ENCODE measurements around the gene DSP.

The DSP gene, protein sequence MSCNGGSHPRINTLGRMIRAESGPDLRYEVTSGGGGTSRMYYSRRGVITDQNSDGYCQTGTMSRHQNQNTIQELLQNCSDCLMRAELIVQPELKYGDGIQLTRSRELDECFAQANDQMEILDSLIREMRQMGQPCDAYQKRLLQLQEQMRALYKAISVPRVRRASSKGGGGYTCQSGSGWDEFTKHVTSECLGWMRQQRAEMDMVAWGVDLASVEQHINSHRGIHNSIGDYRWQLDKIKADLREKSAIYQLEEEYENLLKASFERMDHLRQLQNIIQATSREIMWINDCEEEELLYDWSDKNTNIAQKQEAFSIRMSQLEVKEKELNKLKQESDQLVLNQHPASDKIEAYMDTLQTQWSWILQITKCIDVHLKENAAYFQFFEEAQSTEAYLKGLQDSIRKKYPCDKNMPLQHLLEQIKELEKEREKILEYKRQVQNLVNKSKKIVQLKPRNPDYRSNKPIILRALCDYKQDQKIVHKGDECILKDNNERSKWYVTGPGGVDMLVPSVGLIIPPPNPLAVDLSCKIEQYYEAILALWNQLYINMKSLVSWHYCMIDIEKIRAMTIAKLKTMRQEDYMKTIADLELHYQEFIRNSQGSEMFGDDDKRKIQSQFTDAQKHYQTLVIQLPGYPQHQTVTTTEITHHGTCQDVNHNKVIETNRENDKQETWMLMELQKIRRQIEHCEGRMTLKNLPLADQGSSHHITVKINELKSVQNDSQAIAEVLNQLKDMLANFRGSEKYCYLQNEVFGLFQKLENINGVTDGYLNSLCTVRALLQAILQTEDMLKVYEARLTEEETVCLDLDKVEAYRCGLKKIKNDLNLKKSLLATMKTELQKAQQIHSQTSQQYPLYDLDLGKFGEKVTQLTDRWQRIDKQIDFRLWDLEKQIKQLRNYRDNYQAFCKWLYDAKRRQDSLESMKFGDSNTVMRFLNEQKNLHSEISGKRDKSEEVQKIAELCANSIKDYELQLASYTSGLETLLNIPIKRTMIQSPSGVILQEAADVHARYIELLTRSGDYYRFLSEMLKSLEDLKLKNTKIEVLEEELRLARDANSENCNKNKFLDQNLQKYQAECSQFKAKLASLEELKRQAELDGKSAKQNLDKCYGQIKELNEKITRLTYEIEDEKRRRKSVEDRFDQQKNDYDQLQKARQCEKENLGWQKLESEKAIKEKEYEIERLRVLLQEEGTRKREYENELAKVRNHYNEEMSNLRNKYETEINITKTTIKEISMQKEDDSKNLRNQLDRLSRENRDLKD (N-terminal part only)

DNA sequence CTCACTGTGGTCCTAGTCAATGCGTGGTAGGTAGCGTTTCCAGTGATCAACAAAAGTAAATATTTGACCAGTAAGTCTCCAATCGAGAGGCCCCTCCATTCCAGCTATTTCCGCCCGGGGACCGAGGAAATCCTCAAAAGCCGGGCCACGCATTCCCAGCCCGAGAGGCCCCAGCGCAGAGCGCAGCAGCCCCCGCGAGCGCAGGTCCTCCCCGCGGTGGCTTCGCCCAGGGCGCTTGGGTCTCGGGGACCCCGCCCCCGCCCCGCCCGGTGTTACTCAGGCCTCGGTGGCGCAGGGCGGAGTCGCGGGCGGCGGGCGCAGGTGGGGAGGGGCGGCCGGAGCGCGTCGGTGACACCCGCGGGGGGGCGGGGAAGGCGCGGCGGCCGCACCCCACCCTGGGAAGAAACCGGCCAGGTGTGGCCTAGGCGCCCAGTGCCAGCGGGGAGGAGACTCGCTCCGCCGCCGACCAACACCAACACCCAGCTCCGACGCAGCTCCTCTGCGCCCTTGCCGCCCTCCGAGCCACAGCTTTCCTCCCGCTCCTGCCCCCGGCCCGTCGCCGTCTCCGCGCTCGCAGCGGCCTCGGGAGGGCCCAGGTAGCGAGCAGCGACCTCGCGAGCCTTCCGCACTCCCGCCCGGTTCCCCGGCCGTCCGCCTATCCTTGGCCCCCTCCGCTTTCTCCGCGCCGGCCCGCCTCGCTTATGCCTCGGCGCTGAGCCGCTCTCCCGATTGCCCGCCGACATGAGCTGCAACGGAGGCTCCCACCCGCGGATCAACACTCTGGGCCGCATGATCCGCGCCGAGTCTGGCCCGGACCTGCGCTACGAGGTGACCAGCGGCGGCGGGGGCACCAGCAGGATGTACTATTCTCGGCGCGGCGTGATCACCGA lies at the start of gene DSP:
Gene DSP (plus strand): TSS at position 497 of the 890 bp plus-strand sequence. CDS start 245 bp downstream, at position 742.
- H3K4me3 ChIP-seq (ENCODE audit: low read depth, low read length): peak within 1 kb of the TSS; percentile 82
- TF ChIP-seq, protein P1, sequence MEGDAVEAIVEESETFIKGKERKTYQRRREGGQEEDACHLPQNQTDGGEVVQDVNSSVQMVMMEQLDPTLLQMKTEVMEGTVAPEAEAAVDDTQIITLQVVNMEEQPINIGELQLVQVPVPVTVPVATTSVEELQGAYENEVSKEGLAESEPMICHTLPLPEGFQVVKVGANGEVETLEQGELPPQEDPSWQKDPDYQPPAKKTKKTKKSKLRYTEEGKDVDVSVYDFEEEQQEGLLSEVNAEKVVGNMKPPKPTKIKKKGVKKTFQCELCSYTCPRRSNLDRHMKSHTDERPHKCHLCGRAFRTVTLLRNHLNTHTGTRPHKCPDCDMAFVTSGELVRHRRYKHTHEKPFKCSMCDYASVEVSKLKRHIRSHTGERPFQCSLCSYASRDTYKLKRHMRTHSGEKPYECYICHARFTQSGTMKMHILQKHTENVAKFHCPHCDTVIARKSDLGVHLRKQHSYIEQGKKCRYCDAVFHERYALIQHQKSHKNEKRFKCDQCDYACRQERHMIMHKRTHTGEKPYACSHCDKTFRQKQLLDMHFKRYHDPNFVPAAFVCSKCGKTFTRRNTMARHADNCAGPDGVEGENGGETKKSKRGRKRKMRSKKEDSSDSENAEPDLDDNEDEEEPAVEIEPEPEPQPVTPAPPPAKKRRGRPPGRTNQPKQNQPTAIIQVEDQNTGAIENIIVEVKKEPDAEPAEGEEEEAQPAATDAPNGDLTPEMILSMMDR (IDR thresholded peaks at IDR 0.05; ENCODE audit: insufficient read depth, low read length, missing control alignments): no peak
- ChIA-PET CTCF (no interaction called here), POLR2A (interaction anchor here (0.7 to 2.2 kb wide), 8 partner anchors 10 to 152 kb away, joined by 3 to 10 read pairs (median 4); partner anchors contain the start of genes CAGE1, RIOK1 and SNRNP48)
- no peak for DNase-seq (ENCODE audit: low read depth, low spot score)

DNA sequence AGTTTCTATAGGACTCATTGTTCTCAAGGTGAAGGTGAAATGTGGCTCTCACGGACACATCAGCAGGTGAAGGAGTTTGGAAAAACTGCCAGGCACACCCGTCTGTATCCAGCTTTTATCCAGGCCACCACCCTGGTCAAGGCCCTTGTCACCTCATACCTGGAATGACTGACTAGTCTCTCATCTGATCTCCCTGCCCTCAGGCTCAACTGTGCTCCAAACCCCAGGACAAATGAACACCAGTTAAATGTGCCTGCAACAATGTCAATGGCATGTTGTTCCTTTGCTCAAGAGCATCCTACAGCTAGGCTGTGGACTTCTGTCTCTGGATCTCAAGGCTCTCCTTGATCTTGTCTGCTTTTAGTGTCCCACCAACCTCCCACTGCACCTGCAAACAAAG lies 47.6 kb upstream of the DSP start:
- DNase-seq (ENCODE audit: low read depth, low spot score): no peak
- TF ChIP-seq, protein P1 (IDR thresholded peaks at IDR 0.05; ENCODE audit: insufficient read depth, low read length, missing control alignments): no peak
- ChIA-PET POLR2A (no interaction called here), CTCF (no interaction called here)
- H3K4me3 ChIP-seq (ENCODE audit: low read depth, low read length): no peak overlapping the region

DNA sequence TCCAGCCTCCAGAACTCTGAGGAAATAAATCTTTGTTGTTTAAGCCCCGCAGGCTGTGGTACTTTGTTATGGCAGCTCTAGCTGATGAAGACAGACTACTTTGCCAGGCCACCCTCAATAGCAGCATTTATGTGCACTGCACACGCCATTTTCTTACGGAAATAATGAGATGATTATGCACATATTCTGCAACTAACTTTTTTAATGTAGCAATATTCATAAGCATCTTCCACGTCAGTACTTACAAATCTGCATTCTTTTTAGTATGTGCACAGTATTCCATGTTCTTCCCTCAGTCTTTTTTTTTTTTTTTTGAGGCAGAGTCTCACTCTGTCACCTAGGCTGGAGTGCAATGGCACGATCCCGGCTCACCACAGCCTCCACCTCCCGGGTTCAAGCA lies 46.8 kb upstream of the DSP start:
- ChIA-PET CTCF (interaction anchor here (1.3 kb wide), 1 partner anchor 10 kb away, joined by 4 read pairs; no protein-coding TSS in a partner anchor), POLR2A (no interaction called here)
- TF ChIP-seq, protein P1 (IDR thresholded peaks at IDR 0.05; ENCODE audit: insufficient read depth, low read length, missing control alignments): no peak
- no peak overlapping the region for H3K4me3 ChIP-seq (ENCODE audit: low read depth, low read length)
- no peak for DNase-seq (ENCODE audit: low read depth, low spot score)

DNA sequence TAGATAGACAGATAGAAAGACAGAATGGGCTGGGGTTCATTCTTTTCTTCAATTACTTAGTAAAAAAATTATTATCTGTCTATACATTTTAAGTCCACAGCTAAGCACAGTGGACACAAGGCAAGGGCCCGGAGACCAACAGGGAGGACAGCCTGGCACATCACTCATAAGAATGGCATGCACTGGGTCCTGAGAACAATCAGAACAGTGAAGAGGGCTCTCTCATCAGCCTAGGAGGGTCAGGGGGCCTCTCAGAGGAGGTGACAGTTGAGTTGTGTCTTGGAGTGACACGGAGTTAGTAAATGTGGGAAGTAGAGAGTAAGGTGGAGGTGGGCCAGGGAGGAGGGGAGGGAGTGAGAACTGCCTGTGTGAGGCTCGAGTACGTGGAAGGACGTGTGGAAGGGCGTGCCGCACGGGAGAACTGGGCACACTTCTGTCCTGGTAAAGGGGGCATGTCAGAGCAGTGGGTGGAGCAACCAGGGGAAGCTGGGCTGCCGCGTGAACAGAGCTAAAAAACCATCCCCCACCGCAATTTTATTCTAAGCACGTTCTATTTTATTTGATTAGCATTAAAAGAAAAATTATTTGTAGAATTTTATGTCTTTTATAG lies 45.1 kb upstream of the DSP start:
- H3K4me3 ChIP-seq (ENCODE audit: low read depth, low read length): no peak overlapping the region
- CTCF ChIA-PET: interaction anchor here (0.6 to 1.3 kb wide), 2 partner anchors 8 to 48 kb away, joined by 3 to 4 read pairs; no protein-coding TSS in a partner anchor
- POLR2A ChIA-PET: no interaction called here
- no peak for DNase-seq (ENCODE audit: low read depth, low spot score)
- TF ChIP-seq, protein P1 (IDR thresholded peaks at IDR 0.05; ENCODE audit: insufficient read depth, low read length, missing control alignments): no peak

DNA sequence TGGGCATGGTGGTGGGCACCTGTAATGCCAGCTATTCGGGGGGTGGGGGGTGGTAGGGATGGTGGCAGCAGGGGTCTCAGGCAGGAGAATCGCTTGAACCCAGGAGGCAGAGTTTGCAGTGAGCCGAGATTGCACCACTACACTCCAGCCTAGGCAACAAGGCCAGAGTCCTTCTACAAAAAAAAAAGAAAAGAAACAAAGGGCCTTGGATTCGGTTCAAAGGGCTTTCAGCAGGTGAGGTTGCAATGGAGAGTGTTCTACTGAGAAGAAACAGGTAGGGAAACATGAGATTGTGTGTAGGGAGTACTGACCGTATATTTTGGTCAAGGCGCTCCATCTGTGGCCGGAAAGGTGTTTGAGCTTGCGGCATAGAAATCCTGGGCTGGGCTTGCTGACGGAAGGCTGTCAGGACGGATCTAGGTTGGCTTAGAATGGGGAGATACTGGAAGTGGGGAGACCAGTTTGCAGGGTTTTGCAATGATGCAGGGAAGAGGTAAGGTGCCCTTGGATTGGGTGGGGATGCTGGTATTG lies 40.7 kb upstream of the DSP start:
- DNase-seq (ENCODE audit: low read depth, low spot score): no peak
- TF ChIP-seq, protein P1 (IDR thresholded peaks at IDR 0.05; ENCODE audit: insufficient read depth, low read length, missing control alignments): no peak
- CTCF ChIA-PET: no interaction called here
- H3K4me3 ChIP-seq (ENCODE audit: low read depth, low read length): no peak overlapping the region
- POLR2A ChIA-PET: no interaction called here

All from AG04449 (cell line).